ENCODE results near the gene COG7. TPM values are rescaled to one million over a fixed set of nuclear protein-coding genes. Genes with fewer than 3 reads are reported as not detected.

Gene COG7
- total RNA-seq (2014; rRNA removed): 8.6 and 13.5 TPM in 2 replicates
- percentile 61 among the genes with signal in this experiment for Bru-seq, nascent RNA
- percentile 74 among the genes with signal in this experiment for BruChase-seq, experiment 1, labeled RNA remaining after a 6-hour chase
- BruChase-seq, experiment 2, labeled RNA remaining after a 2-hour chase: percentile 74 among the genes with signal in this experiment
- long read RNA-seq, transcript COG7-201 (17 exons, 2,926 nt): major isoform, 13 of 29 reads
- long read RNA-seq, partial matches to known transcripts: 8 of 29 reads
- long read RNA-seq, other reads (novel, unspliced or antisense): 8 of 29 reads

- H3K9me3 ChIP-seq (ENCODE audit: low read length): no peaks in the 10 kb centered on the region
- peak within 1 kb of the TSS; percentile 87 for H3K4me2 ChIP-seq (ENCODE audit: low read length)
- peak; percentile 85 for ATAC-seq
- no peaks in the 10 kb centered on the region for H3F3A ChIP-seq (ENCODE audit: low read length, unreplicated experiment)
- CTCF ChIA-PET: no interaction called here
- no peaks in the 10 kb centered on the region for H3K36me3 ChIP-seq (ENCODE audit: low read depth, low read length)
- peak within 1 kb of the TSS; percentile 80 for H3K4me3 ChIP-seq (ENCODE audit: low read length)
- intact Hi-C loops (cut with micrococcal nuclease): no loop called here
- peaks cover 25% of the 10 kb centered on the region for H3K79me2 ChIP-seq (ENCODE audit: low read length)
- POLR2A ChIA-PET (ENCODE audit: unreplicated experiment): interaction anchor here (0.6 kb wide), 2 partner anchors 26 to 62 kb away, joined by 3 to 5 read pairs; no protein-coding TSS in a partner anchor
- H4K20me1 ChIP-seq (ENCODE audit: low read length): no peaks in the 10 kb centered on the region
- H2AFZ ChIP-seq (ENCODE audit: low read length): peak within 1 kb of the TSS; percentile 94
- no peaks in the 10 kb centered on the region for H3K9me2 ChIP-seq (replicated peaks; ENCODE audit: low read length)
- peak within 1 kb of the TSS; percentile 61 for H3K27ac ChIP-seq (ENCODE audit: low read length)
- H3K9ac ChIP-seq (ENCODE audit: low read length): peak within 1 kb of the TSS; percentile 93
- BruUV-seq (replicated peaks): TSS peak; percentile 72
- H3K4me1 ChIP-seq (ENCODE audit: insufficient read depth, low read length): 0 out of 2 replicates have a peak, but pooled peaks cover 4% of the 10 kb centered on the region
- TF ChIP-seq EZH2 (IDR thresholded peaks at IDR 0.05; ENCODE audit: low read length, unreplicated experiment): no peak
- TF ChIP-seq EZH2phosphoT487 (IDR thresholded peaks at IDR 0.05; ENCODE audit: borderline replicate concordance, low read length): no peak
- TF ChIP-seq CTCF (conservative IDR thresholded peaks at IDR 0.05; ENCODE audit: low read depth, low read length): no peak
- H3K27me3 ChIP-seq (ENCODE audit: low read length): no peaks in the 10 kb centered on the region
- peak; percentile 74 for DNase-seq
Observed at GRCh38 chr16:23452572-23453337, at the start of gene COG7. TSS of gene COG7 (minus strand) at chr16:23453189. CDS start at chr16:23452994, 195 bp downstream.

- POLR2A ChIA-PET (ENCODE audit: unreplicated experiment): no interaction called here
- Histone ChIP-seq H3K36me3 (ENCODE audit: low read depth, low read length) (no peaks in the 10 kb centered on the region), H3K4me3 (ENCODE audit: low read length) (no peak overlapping the region), H3K9me2 (replicated peaks; ENCODE audit: low read length) (no peaks in the 10 kb centered on the region), H3K27me3 (ENCODE audit: low read length) (no peaks in the 10 kb centered on the region), H3K27ac (ENCODE audit: low read length) (no peak overlapping the region), H3K9ac (ENCODE audit: low read length) (no peak overlapping the region), H3F3A (ENCODE audit: low read length, unreplicated experiment) (no peaks in the 10 kb centered on the region), H3K4me1 (ENCODE audit: insufficient read depth, low read length) (peaks cover 14% of the 10 kb centered on the region), H3K4me2 (ENCODE audit: low read length) (no peak overlapping the region), H3K9me3 (ENCODE audit: low read length) (no peaks in the 10 kb centered on the region), H2AFZ (ENCODE audit: low read length) (no peak overlapping the region), H3K79me2 (ENCODE audit: low read length) (peaks cover 96% of the 10 kb centered on the region), H4K20me1 (ENCODE audit: low read length) (peaks cover 24% of the 10 kb centered on the region)
- no peak for DNase-seq
- TF ChIP-seq EZH2 (IDR thresholded peaks at IDR 0.05; ENCODE audit: low read length, unreplicated experiment) (no peak), EZH2phosphoT487 (IDR thresholded peaks at IDR 0.05; ENCODE audit: borderline replicate concordance, low read length) (no peak), CTCF (conservative IDR thresholded peaks at IDR 0.05; ENCODE audit: low read depth, low read length) (no peak)
- intact Hi-C loops (cut with micrococcal nuclease): no loop called here
- no peak for ATAC-seq
- CTCF ChIA-PET: no interaction called here
- no TSS peak for BruUV-seq (replicated peaks)
Observed at GRCh38 chr16:23502466-23502865, 49.5 kb upstream of the COG7 start.
